HepG2 (cell line): ENCODE measurements around the gene GLE1. TPM values are rescaled to one million over a fixed set of nuclear protein-coding genes. Genes with fewer than 3 reads are reported as not detected.

Experiments used
- ATAC-seq: fragments of 200-7000 bp; cut with Tn5 transposase; 3 replicates; pipeline ENCODE4 v1.9.1; 2020; ENCODE audit warnings: mild to moderate bottlenecking, moderate library complexity
- BruUV-seq: library from RNA; stranded (reverse); fragments of 400-500 nt; replicated peaks from 2 replicates; lab custom pipeline; 2021; lab: Mats Ljungman, UMichigan
- CTCF ChIA-PET: fragments of 300-600 bp; formaldehyde crosslinking; extraction: SDS; loops from one replicate; lab custom pipeline; 2021; ENCODE audit warnings: low total read pairs, inconsistent platforms, low intra/inter-chr PET ratio; lab: Yijun Ruan, JAX
- POLR2A ChIA-PET: fragments of 350-600 bp; sonication (Branson Sonifier 250); formaldehyde crosslinking; loops from one replicate; lab custom pipeline; 2020; ENCODE audit warnings: antibody characterized with exemption, inconsistent platforms; lab: Yijun Ruan, JAX
- DNase-seq: peaks from one replicate; pipeline ENCODE4 v3.0.0-alpha.2; 2015; ENCODE audit warnings: low spot score
- FAIRE-seq: peaks from 3 replicates; lab custom pipeline; 2011; peaks lifted over from hg19 to GRCh38; lab: Jason Lieb, UNC
- H2AFZ ChIP-seq: one replicate; pipeline ENCODE4 v1.6.1; 2011; ENCODE audit warnings: low read length, inconsistent platforms
- H3K27ac ChIP-seq: fragments of 300-600 bp; 3 replicates; pipeline ENCODE4 v1.8.0; 2011; ENCODE audit warnings: mixed run types, mild to moderate bottlenecking, mixed read lengths, low read length, inconsistent platforms; ENCODE audit not compliant: insufficient read depth; ENCODE audit errors: extremely low read length
- H3K27me3 ChIP-seq, 2 experiments: fragments of 200-600 bp in 1 of 2; 2 replicates in 1 of 2; 3 replicates in 1 of 2; pipeline versions ENCODE4 v1.6.0 to v1.8.0; 2011; ENCODE audit warnings: low read length in 2 of 2, mild to moderate bottlenecking in 2 of 2, moderate library complexity in 2 of 2, inconsistent platforms in 1 of 2; ENCODE audit not compliant: insufficient read depth in 2 of 2, control insufficient read depth in 1 of 2
- H3K36me3 ChIP-seq, 2 experiments: fragments of 200-600 bp in 1 of 2; replicated peaks in 1 of 2; 2 replicates in 1 of 2; 3 replicates in 1 of 2; pipeline versions ENCODE4 v1.5.1 to v1.8.0; 2011; ENCODE audit warnings: low read length in 2 of 2, inconsistent platforms in 1 of 2; ENCODE audit not compliant: insufficient read depth in 2 of 2, control insufficient read depth in 1 of 2
- H3K4me1 ChIP-seq: 2 replicates; pipeline ENCODE4 v1.5.1; 2012; ENCODE audit warnings: low read length, inconsistent platforms; ENCODE audit not compliant: insufficient read depth
- H3K4me2 ChIP-seq: 2 replicates; pipeline ENCODE4 v1.6.0; 2011; ENCODE audit warnings: low read depth, low read length, inconsistent platforms
- H3K4me3 ChIP-seq, 3 experiments: fragments of 200-600 bp in 1 of 3; sonication (generic), shearing (Covaris generic) in 1 of 3; replicated peaks in 1 of 3; 2 replicates each; pipeline ENCODE4 v1.5.1; 2011 to 2016; ENCODE audit warnings: low read length in 3 of 3, inconsistent platforms in 2 of 3, low read depth in 2 of 3, mild to moderate bottlenecking in 2 of 3, control low read depth in 1 of 3, mixed read lengths in 1 of 3; ENCODE audit not compliant: insufficient read depth in 1 of 3
- H3K79me2 ChIP-seq: one replicate; pipeline ENCODE4 v1.6.1; 2011; ENCODE audit warnings: low read length, inconsistent platforms; ENCODE audit not compliant: insufficient read depth
- H3K9ac ChIP-seq: 2 replicates; pipeline ENCODE4 v1.6.0; 2011; ENCODE audit warnings: mild to moderate bottlenecking, low read depth, low read length, inconsistent platforms; ENCODE audit not compliant: insufficient read depth
- H3K9me3 ChIP-seq: 2 replicates; pipeline ENCODE4 v1.5.1; 2012; ENCODE audit warnings: mild to moderate bottlenecking, low read length
- H4K20me1 ChIP-seq: 2 replicates; pipeline ENCODE4 v1.6.0; 2011; ENCODE audit warnings: inconsistent platforms, mild to moderate bottlenecking, low read length, moderate library complexity; ENCODE audit not compliant: insufficient read depth
- GPBP1L1 ChIP-seq: sonication (generic); formaldehyde crosslinking; IDR thresholded peaks from 2 replicates; pipeline ENCODE4 v1.5.0; 2020; ENCODE audit warnings: mild to moderate bottlenecking, missing genetic modification reagents
- NCOA2 ChIP-seq: sonication (generic); formaldehyde crosslinking; IDR thresholded peaks from 2 replicates; pipeline ENCODE4 v1.8.0; 2022; ENCODE audit warnings: inconsistent platforms
- PAF1 ChIP-seq: IDR thresholded peaks from 2 replicates; pipeline ENCODE4 v1.6.1; 2016; ENCODE audit warnings: missing genetic modification reagents, missing compliant biosample characterization
- PATZ1 ChIP-seq: sonication (generic); formaldehyde crosslinking; IDR thresholded peaks from 2 replicates; pipeline ENCODE4 v1.4.0; 2020; ENCODE audit warnings: missing genetic modification reagents
- SIN3A ChIP-seq: IDR thresholded peaks from 2 replicates; pipeline ENCODE4 v1.6.1; 2011; ENCODE audit warnings: low read depth, mild to moderate bottlenecking, control low read depth, low read length, borderline replicate concordance
- SUZ12 ChIP-seq: fragments of 150-350 bp; IDR thresholded peaks from 2 replicates; pipeline ENCODE4 v1.6.1; 2014; ENCODE audit warnings: low read depth, low read length
- THRA ChIP-seq: sonication (generic); formaldehyde crosslinking; IDR thresholded peaks from 2 replicates; pipeline ENCODE4 v1.4.0; 2020; ENCODE audit warnings: missing genetic modification reagents, borderline replicate concordance
- ZBTB40 ChIP-seq, 2 experiments: fragments of 450-650 bp in 1 of 2; sonication (generic) in 1 of 2; formaldehyde crosslinking in 1 of 2; IDR thresholded peaks; 2 replicates each; pipeline versions ENCODE4 v1.6.1 to v1.8.0; 2016 to 2022; ENCODE audit warnings: antibody characterized with exemption in 1 of 2, mild to moderate bottlenecking in 1 of 2, missing genetic modification reagents in 1 of 2
- ZNF235 ChIP-seq: sonication (generic); formaldehyde crosslinking; IDR thresholded peaks from 2 replicates; pipeline ENCODE4 v1.8.1; 2023; ENCODE audit warnings: mild to moderate bottlenecking, missing genetic modification reagents, borderline replicate concordance
- ZNF766 ChIP-seq: sonication (generic); formaldehyde crosslinking; IDR thresholded peaks from 2 replicates; pipeline ENCODE4 v1.5.0; 2020; ENCODE audit warnings: missing genetic modification reagents, borderline replicate concordance
- WGBS: methylation state at CpG from one replicate; pipeline ENCODE4 v1.1.6; 2017; ENCODE audit warnings: low lambda C conversion rate; 5-methylcytosine and 5-hydroxymethylcytosine counted together
- in situ Hi-C: cut with HindIII; loops from 2 replicates; pipeline ENCODE4 v1.10.0; 2017; ENCODE audit warnings: low pct_unique_long_range_greater_than_20kb; ENCODE audit not compliant: extremely low pct_ligation_motif_present
- intact Hi-C: fragments of 100-400 bp; cut with micrococcal nuclease; formaldehyde crosslinking; loops from one replicate; pipeline ENCODE4 v1.10.0; 2022; ENCODE audit not compliant: unreplicated experiment
- polyA plus RNA-seq, 8 experiments: library from polyadenylated mRNA; depleted of rRNA in 3 of 8; stranded (reverse) in 7 of 8; unstranded in 1 of 8; fragments of >200 nt; fragmentation: Illumina TruSeq in 4 of 8; extraction: Trizol in 4 of 8; gene quantifications; 2 replicates each; pipeline versions ENCODE4 v1.2.1 to v1.2.3, GENCODE V29; 2011 to 2016; ENCODE audit warnings: low read depth in 4 of 8, missing spikeins in 1 of 8, mixed read lengths in 1 of 8; ENCODE audit not compliant: insufficient read depth in 1 of 8
- total RNA-seq, 5 experiments: library from RNA; depleted of rRNA; stranded (reverse); fragments of >200 nt; fragmentation: Illumina TruSeq; extraction: Trizol; gene quantifications; 2 replicates each; pipeline ENCODE4 v1.2.3, GENCODE V29; 2016; ENCODE audit warnings: low read depth in 1 of 5

The GLE1 gene
- total and polyA plus RNA-seq, 2 of the 13 experiments (the other 11 are each of a cell fraction or from before 2014, with no cell fraction given), result 14.7 to 28.8 TPM

- Histone ChIP-seq H3K27me3 (no peaks in the 10 kb centered on the region), H3K9ac (no peak overlapping the region), H4K20me1 (no peaks in the 10 kb centered on the region), H3K27ac (no peak overlapping the region), H3K79me2 (no peaks in the 10 kb centered on the region), H3K36me3 (peaks cover 29 to 66% of the 10 kb centered on the region in 2 experiments), H3K9me3 (no peaks in the 10 kb centered on the region), H3K4me3 (no peak overlapping the region), H3K4me1 (no peaks in the 10 kb centered on the region), H2AFZ (no peak overlapping the region), H3K4me2 (no peak overlapping the region)
- POLR2A ChIA-PET, result no interaction called here
- WGBS, result 100% methylated on average over 2 of the region's 2 CpGs
- intact Hi-C loops, result no loop called here
- no TSS peak for BruUV-seq
- FAIRE-seq (no peak), DNase-seq (no peak), ATAC-seq (no peak)
- in situ Hi-C loops, result no loop called here
- CTCF ChIA-PET, result no interaction called here
- TF ChIP-seq NCOA2 (CRISPR knock-in tag) (no peak), SIN3A (no peak), PAF1 (CRISPR knock-in tag) (no peak), ZNF766 (CRISPR knock-in tag) (no peak), SUZ12 (no peak), ZBTB40 (IDR thresholded peaks at IDR 0.05) (no peak), ZBTB40 (CRISPR knock-in tag; IDR thresholded peaks at IDR 0.05) (no peak), ZNF235 (CRISPR knock-in tag) (no peak), THRA (no peak), GPBP1L1 (CRISPR knock-in tag) (no peak), PATZ1 (CRISPR knock-in tag) (no peak)
Observed at GRCh38 chr9:128575916-128576315, 71.4 kb downstream of the GLE1 start.
